Pancreas (tissue), 10 donors: ENCODE results near the gene MATN3. TPM values are rescaled to one million over a fixed set of nuclear protein-coding genes. Genes with fewer than 3 reads are reported as not detected.

Experiments
- ATAC-seq, 4 donors: fragments of 200-7000 bp; cut with Tn5 transposase; one replicate each; pipeline versions ENCODE4 v1.8.0 to v1.9.1; 2020; ENCODE audit warnings: mild to moderate bottlenecking in 4 of 4, moderate library complexity in 4 of 4
- DNase-seq, 6 donors: peaks; one replicate each; pipeline ENCODE4 v3.0.0-alpha.2; 2020
- FAIRE-seq: peaks from 2 replicates; lab custom pipeline; 2012; peaks lifted over from hg19 to GRCh38; lab: Jason Lieb, UNC
- H3K27ac ChIP-seq, 4 donors: fragments of 200-600 bp; sonication (generic); 1 replicate in 3 of 4; 2 replicates in 1 of 4; pipeline versions ENCODE4 v1.5.0 to v1.8.0; 2020
- H3K27me3 ChIP-seq, 4 donors: fragments of 200-600 bp; one replicate each; pipeline ENCODE4 v1.8.0; 2021
- H3K36me3 ChIP-seq, 3 donors: fragments of 200-600 bp; sonication (generic) in 1 of 3; one replicate each; pipeline versions ENCODE4 v1.5.0 to v1.8.0; 2020 to 2021
- H3K4me1 ChIP-seq, 3 donors: fragments of 200-600 bp; one replicate each; pipeline ENCODE4 v1.8.0; 2021
- H3K4me3 ChIP-seq, 4 donors: fragments of 200-600 bp; sonication (generic) in 2 of 4; one replicate each; pipeline versions ENCODE4 v1.5.0 to v1.8.0; 2020 to 2021
- H3K9me3 ChIP-seq, 4 donors: fragments of 200-600 bp; one replicate each; pipeline ENCODE4 v1.8.0; 2021
- WGBS, 2 donors: extraction: QIAGEN DNeasy Blood & Tissue Kit; methylation state at CpG; one replicate each; pipeline ENCODE4 v1.1.7; 2013; 5-methylcytosine and 5-hydroxymethylcytosine counted together
- intact Hi-C, 3 donors: fragments of 100-400 bp; cut with DNase I; formaldehyde crosslinking; loops; one replicate each; pipeline versions ENCODE4 v1.11.1 to v1.14.2; 2022
- polyA plus RNA-seq, 2 donors: library from polyadenylated mRNA; stranded (reverse); fragments of 200-250 nt; gene quantifications; one replicate each; pipeline ENCODE4 v1.2.3, GENCODE V29; 2013
- total RNA-seq, 6 donors: library from RNA; stranded (reverse); fragmentation: NEBNext Ultra II Directional in 4 of 6; extraction: Animal tissue kit (Norgen Biotek cat#: 25700) in 4 of 6; gene quantifications; one replicate each; pipeline versions ENCODE4 v1.2.1 to v1.2.4, GENCODE V29; 2021 to 2023
- TF ChIP-seq, protein P1 (sequence below), 4 donors: fragments of 200-600 bp; sonication (generic) in 3 of 4; IDR thresholded peaks; one replicate each; pipeline versions ENCODE4 v1.5.0 to v1.8.0; 2021; ENCODE audit warnings: antibody characterized with exemption in 4 of 4
- donor health status: healthy with polysubstance abuse.
- donor health status: DM: no; HTN: no; CAD: no; lungs with moderate emphysema.
- donor health status: DM: no; HTN: no; CAD: no.
- donor health status: control.
- donor health status: control.
- donor health status: Bipolar disorder and iron deficiency.
- donor health status: DM: yes; HTN: yes; CAD: no.
- donor health status: DM: no; HTN: no; CAD: no.
- donor health status: DM: no; HTN: no; CAD: no.
- donor health status: DM: yes; HTN: yes; CAD: no.

MATN3 gene
- total and polyA plus RNA-seq, 8 donors = 0.23 to 3.5 (median 0.47) TPM; not detected in 2

DNA sequence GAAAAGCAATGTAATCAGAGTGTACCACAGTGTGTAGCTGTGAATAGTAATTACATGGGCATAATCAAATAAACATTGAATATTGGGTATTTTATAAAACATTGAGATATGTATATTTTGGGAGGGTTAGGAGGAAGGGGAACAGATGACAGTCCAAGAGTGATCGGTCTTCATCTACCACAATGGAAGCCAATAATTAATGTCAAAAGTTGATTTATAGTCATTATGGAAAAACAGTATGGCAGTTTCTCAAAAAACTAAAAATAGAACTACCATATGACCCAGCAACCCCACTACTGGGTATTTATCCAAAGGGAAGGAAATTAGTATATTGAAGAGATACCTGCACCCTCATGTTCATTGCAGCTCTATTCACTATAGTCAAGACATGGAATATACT, 44.8 kb upstream of the MATN3 start:
- ATAC-seq (no peak), DNase-seq (no peak), FAIRE-seq (no peak)
- Histone ChIP-seq H3K36me3 (no peaks in the 10 kb centered on the region), H3K27me3 (no peaks in the 10 kb centered on the region), H3K27ac (no peak overlapping the region), H3K4me1 (peaks cover 0 to 8% (median 6%) of the 10 kb centered on the region in 3 donors), H3K9me3 (no peaks in the 10 kb centered on the region), H3K4me3 (no peak overlapping the region)
- intact Hi-C loops = no loop called here
- WGBS, 2 donors = 85 to 100% methylated on average over 1 of the region's 1 CpG
- TF ChIP-seq, protein P1, sequence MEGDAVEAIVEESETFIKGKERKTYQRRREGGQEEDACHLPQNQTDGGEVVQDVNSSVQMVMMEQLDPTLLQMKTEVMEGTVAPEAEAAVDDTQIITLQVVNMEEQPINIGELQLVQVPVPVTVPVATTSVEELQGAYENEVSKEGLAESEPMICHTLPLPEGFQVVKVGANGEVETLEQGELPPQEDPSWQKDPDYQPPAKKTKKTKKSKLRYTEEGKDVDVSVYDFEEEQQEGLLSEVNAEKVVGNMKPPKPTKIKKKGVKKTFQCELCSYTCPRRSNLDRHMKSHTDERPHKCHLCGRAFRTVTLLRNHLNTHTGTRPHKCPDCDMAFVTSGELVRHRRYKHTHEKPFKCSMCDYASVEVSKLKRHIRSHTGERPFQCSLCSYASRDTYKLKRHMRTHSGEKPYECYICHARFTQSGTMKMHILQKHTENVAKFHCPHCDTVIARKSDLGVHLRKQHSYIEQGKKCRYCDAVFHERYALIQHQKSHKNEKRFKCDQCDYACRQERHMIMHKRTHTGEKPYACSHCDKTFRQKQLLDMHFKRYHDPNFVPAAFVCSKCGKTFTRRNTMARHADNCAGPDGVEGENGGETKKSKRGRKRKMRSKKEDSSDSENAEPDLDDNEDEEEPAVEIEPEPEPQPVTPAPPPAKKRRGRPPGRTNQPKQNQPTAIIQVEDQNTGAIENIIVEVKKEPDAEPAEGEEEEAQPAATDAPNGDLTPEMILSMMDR (IDR thresholded peaks at IDR 0.05) = no peak

- intact Hi-C loops = no loop called here
- peaks cover 0 to 8% (median 6%) of the 10 kb centered on the region in 3 donors for H3K4me1 ChIP-seq
- no peaks in the 10 kb centered on the region for H3K36me3 ChIP-seq
- H3K9me3 ChIP-seq = no peaks in the 10 kb centered on the region
- FAIRE-seq = no peak
- DNase-seq = no peak
- no peak for ATAC-seq
- 77 to 78% methylated on average over 3 of the region's 3 CpGs for WGBS, 2 donors
- no peaks in the 10 kb centered on the region for H3K27me3 ChIP-seq
- TF ChIP-seq, protein P1 (IDR thresholded peaks at IDR 0.05) = no peak
- no peak overlapping the region for H3K4me3 ChIP-seq
- H3K27ac ChIP-seq = no peak overlapping the region
Measured at GRCh38 chr2:20054931-20055330, 42.5 kb upstream of the MATN3 start.

DNA sequence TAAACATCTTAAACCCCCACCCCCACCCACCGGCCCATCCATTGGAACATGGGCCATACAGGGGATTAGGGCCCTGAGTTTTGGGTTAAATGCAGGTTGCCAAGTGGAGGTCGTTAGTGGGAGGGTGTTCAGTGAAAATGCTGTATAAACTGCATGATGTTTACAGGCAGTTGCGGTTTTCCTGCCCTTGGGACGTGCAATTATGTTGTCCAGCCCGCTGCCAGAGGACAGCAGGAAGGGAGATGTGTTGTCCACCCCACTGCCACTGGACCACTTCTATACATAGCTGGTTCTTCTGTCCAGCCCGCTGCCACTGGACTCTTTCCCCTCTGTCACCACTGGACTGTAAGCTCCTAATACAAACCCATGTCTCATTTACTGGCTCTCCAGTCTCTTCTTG, 41.7 kb upstream of the MATN3 start:
- TF ChIP-seq, protein P1 (IDR thresholded peaks at IDR 0.05) = no peak
- H3K27me3 ChIP-seq = no peaks in the 10 kb centered on the region
- H3K4me3 ChIP-seq = no peak overlapping the region
- H3K27ac ChIP-seq = no peak overlapping the region
- no peaks in the 10 kb centered on the region for H3K9me3 ChIP-seq
- WGBS, 2 donors = 88 to 89% methylated on average over 6 of the region's 6 CpGs
- ATAC-seq = no peak
- H3K36me3 ChIP-seq = no peaks in the 10 kb centered on the region
- peaks cover 0 to 13% (median 6%) of the 10 kb centered on the region in 3 donors for H3K4me1 ChIP-seq
- intact Hi-C loops = no loop called here
- no peak for DNase-seq
- FAIRE-seq = no peak

DNA sequence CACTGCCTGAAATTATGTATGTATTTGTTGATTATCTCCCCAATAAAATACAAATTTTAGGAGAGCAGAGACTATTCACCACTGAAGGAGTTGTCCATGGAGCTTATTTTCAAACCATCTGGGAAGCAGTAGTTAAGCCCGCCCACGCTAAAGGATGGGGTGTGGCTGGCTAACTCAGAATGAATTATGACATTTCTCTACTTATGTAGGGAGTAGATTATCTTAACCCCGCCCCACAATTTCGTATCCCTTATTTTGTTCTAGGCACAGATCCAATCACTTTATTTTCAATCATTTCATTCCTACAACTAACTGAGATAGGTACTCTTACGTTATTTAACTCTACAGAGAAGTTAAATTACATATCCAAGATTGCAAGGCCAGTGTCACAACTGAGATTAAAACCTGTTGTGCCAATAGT, 40.4 kb upstream of the MATN3 start:
- H3K27me3 ChIP-seq = no peaks in the 10 kb centered on the region
- H3K36me3 ChIP-seq = no peaks in the 10 kb centered on the region
- TF ChIP-seq, protein P1 (IDR thresholded peaks at IDR 0.05) = no peak
- peak in 3 of 4 donors; percentile 27 to 37 (median 33) for ATAC-seq
- peak overlapping the region; percentile 92 to 99 (median 93) for H3K27ac ChIP-seq
- no peak for FAIRE-seq
- DNase-seq = peak in 4 of 6 donors; percentile 32 to 53 (median 42)
- peaks cover 0 to 24% (median 6%) of the 10 kb centered on the region in 3 donors for H3K4me1 ChIP-seq
- intact Hi-C loops = no loop called here
- H3K9me3 ChIP-seq = no peaks in the 10 kb centered on the region
- 4 to 5% methylated on average over 5 of the region's 5 CpGs for WGBS, 2 donors
- peak overlapping the region in 2 of 4 donors; percentile 57 to 73 for H3K4me3 ChIP-seq

DNA sequence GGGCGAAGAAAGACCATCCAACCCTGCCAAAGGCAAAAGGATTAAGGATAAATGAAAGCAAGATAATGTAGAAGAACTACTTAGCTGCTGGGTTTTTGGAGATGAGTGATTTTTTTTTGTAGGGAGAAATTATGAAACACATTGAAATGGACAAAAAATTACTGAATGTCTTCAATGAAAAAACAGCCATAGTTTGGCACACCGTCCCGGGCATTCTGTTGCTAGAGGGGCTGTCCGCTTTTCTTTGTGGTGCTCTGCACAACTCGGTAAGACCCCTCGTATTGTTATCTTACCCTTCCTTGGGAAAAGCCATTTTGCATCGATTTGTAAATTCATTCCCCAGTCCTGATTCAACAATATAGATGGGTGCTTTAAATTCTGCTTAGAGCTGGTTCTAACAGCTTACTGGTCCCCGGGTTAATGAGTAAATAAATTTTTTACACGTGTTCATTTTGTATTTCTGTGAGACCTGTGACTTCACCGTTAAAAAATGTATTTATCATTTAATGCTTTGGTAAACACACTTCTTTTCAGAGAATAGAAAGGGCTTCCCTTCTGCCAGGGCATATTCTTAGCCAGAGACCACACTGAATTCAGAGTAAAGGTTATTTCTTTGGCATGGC, 39.9 kb upstream of the MATN3 start:
- WGBS, 2 donors = 1 to 2% methylated on average over 9 to 10 of the region's 10 CpGs
- ATAC-seq (peak; percentile 19 to 44 (median 27)), FAIRE-seq (no peak), DNase-seq (no peak)
- Histone ChIP-seq H3K27me3 (no peaks in the 10 kb centered on the region), H3K4me1 (peaks cover 0 to 24% (median 6%) of the 10 kb centered on the region in 3 donors), H3K4me3 (peak overlapping the region; percentile 1 to 73 (median 47)), H3K27ac (peak overlapping the region; percentile 92 to 99 (median 93)), H3K9me3 (no peaks in the 10 kb centered on the region), H3K36me3 (no peaks in the 10 kb centered on the region)
- TF ChIP-seq, protein P1 (IDR thresholded peaks at IDR 0.05) = no peak
- intact Hi-C loops = no loop called here
